K562 (cell line): Measurements from ENCODE around the gene MLH1.

ENCODE experiments used
- KLF1 ChIP-seq: fragments of 450-650 bp; IDR thresholded peaks from 2 replicates; pipeline ENCODE4 v1.6.1; 2016; ENCODE audit warnings: missing genetic modification characterization, missing compliant biosample characterization
- PHF21A ChIP-seq: fragments of 450-650 bp; IDR thresholded peaks from 2 replicates; pipeline ENCODE4 v1.6.1; 2017; ENCODE audit warnings: low read depth, borderline replicate concordance
- SREBF2 ChIP-seq: sonication (generic); formaldehyde crosslinking; IDR thresholded peaks from 2 replicates; pipeline ENCODE4 v1.4.0; 2020; ENCODE audit warnings: mild to moderate bottlenecking, missing genetic modification reagents
- ZFP36 ChIP-seq: fragments of 150-350 bp; IDR thresholded peaks from 2 replicates; pipeline ENCODE4 v1.6.1; 2018; ENCODE audit warnings: low read length, low read depth; ENCODE audit not compliant: partially characterized antibody
- ZNF696 ChIP-seq: fragments of 250-450 bp; sonication (Bioruptor Pico); conservative IDR thresholded peaks from 2 replicates; pipeline ENCODE4 v1.4.0; 2020; ENCODE audit warnings: mild to moderate bottlenecking, moderate library complexity

DNA sequence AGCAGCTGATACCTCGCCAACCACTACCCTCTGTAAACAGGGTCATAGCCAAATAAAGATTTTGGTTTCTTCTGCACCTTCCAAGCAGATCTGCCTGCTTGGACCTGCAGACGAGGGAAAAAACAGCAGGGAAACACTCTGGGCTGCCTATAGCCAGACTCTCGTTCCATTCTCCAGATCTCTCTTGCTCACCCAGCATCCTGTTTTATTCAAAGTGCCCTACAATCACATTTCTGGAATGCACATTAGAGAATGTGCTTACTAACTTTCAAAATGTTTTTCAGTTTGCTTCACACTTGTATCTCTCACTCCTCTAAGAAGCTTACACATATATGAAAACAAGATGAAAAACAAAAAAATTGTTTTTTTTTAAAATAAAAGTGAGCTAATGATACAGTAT is 71.4 kb downstream of the MLH1 start:
- TF ChIP-seq KLF1 (tag) (no peak), ZFP36 (no peak), ZNF696 (CRISPR knock-in tag) (no peak), PHF21A (no peak), SREBF2 (no peak)
